Panc1 (cell line): Measurements from ENCODE around the gene MYLK2. TPM values are rescaled to one million over a fixed set of nuclear protein-coding genes. Genes with fewer than 3 reads are reported as not detected.

ENCODE experiments used
- ATAC-seq: fragments of 200-7000 bp; cut with Tn5 transposase; 2 replicates; pipeline ENCODE4 v1.9.1; 2020; ENCODE audit warnings: mild to moderate bottlenecking, moderate library complexity
- BruUV-seq: library from RNA; stranded (reverse); fragments of 400-500 nt; replicated peaks from 2 replicates; lab custom pipeline; 2021; lab: Mats Ljungman, UMichigan
- CTCF ChIA-PET: fragments of 300-600 bp; sonication (Branson Sonifier 250); formaldehyde crosslinking; loops from one replicate; lab custom pipeline; 2022; ENCODE audit warnings: antibody characterized with exemption; lab: Charles Lee
- POLR2A ChIA-PET: fragments of 300-600 bp; sonication (Branson Sonifier 250); formaldehyde crosslinking; loops from one replicate; lab custom pipeline; 2022; ENCODE audit warnings: antibody characterized with exemption; lab: Charles Lee
- DNase-seq: peaks from one replicate; pipeline ENCODE4 v3.0.0-alpha.2; 2010; ENCODE audit warnings: low read depth, low spot score
- H3K27ac ChIP-seq: 2 replicates; pipeline ENCODE4 v1.5.1; 2011; ENCODE audit warnings: mild to moderate bottlenecking, low read length, inconsistent platforms
- H3K27me3 ChIP-seq: fragments of 200-500 bp; sonication (Bioruptor generic); 2 replicates; pipeline ENCODE4 v1.6.0; 2014; ENCODE audit warnings: low read length, inconsistent platforms; ENCODE audit not compliant: control insufficient read depth, insufficient read depth
- H3K36me3 ChIP-seq: fragments of 200-500 bp; sonication (Bioruptor generic); 2 replicates; pipeline ENCODE4 v1.5.1; 2014; ENCODE audit warnings: inconsistent platforms, mild to moderate bottlenecking, low read length, moderate library complexity; ENCODE audit not compliant: control insufficient read depth, insufficient read depth
- H3K4me1 ChIP-seq: 2 replicates; pipeline ENCODE4 v1.5.1; 2011; ENCODE audit warnings: inconsistent platforms, mild to moderate bottlenecking, low read length, moderate library complexity; ENCODE audit not compliant: control insufficient read depth, insufficient read depth
- H3K4me3 ChIP-seq, 2 experiments: 2 replicates each; pipeline ENCODE4 v1.5.1; 2011 to 2012; ENCODE audit warnings: low read depth in 2 of 2, low read length in 2 of 2, mild to moderate bottlenecking in 2 of 2, inconsistent platforms in 1 of 2, moderate library complexity in 1 of 2
- H3K9me3 ChIP-seq: fragments of 200-500 bp; sonication (Bioruptor generic); 2 replicates; pipeline ENCODE4 v1.5.1; 2014; ENCODE audit warnings: low read depth, mild to moderate bottlenecking, inconsistent platforms, low read length, moderate library complexity; ENCODE audit not compliant: control insufficient read depth, insufficient read depth
- CTCF ChIP-seq: fragments of 450-650 bp; IDR thresholded peaks from 2 replicates; pipeline ENCODE4 v1.5.1; 2017; ENCODE audit warnings: mild to moderate bottlenecking
- POLR2AphosphoS5 ChIP-seq: IDR thresholded peaks from 2 replicates; pipeline ENCODE4 v1.6.1; 2012; ENCODE audit warnings: mild to moderate bottlenecking, low read depth, low read length, moderate library complexity
- REST ChIP-seq, 2 experiments: IDR thresholded peaks; 2 replicates each; pipeline ENCODE4 v1.6.1; 2011 to 2012; ENCODE audit warnings: low read depth in 2 of 2, control low read depth in 1 of 2, low read length in 1 of 2, mild to moderate bottlenecking in 1 of 2, moderate library complexity in 1 of 2; ENCODE audit not compliant: insufficient read depth in 1 of 2
- SIN3A ChIP-seq: IDR thresholded peaks from 2 replicates; pipeline ENCODE4 v1.6.1; 2012; ENCODE audit warnings: low read depth, mild to moderate bottlenecking, low read length, moderate library complexity, borderline replicate concordance; ENCODE audit not compliant: insufficient read depth
- TCF7L2 ChIP-seq: IDR thresholded peaks from 2 replicates; pipeline ENCODE4 v1.6.1; 2011; ENCODE audit warnings: mild to moderate bottlenecking, low read depth, low read length, inconsistent platforms
- in situ Hi-C: cut with HindIII; loops from 2 replicates; pipeline ENCODE4 v1.10.0; 2016; ENCODE audit warnings: low sequenced_read_pairs, low pct_unique_long_range_greater_than_20kb
- intact Hi-C: fragments of 100-400 bp; cut with micrococcal nuclease; formaldehyde crosslinking; loops from one replicate; pipeline ENCODE4 v1.10.0; 2022; ENCODE audit not compliant: unreplicated experiment
- total RNA-seq: library from RNA; stranded (reverse); gene quantifications from one replicate; pipeline ENCODE4 v1.2.1, GENCODE V29; 2021; ENCODE audit not compliant: unreplicated experiment

Gene MYLK2
- total RNA-seq, 1 experiment from 2014 or later, result 0.87 TPM

- Histone ChIP-seq H3K36me3 (no peaks in the 10 kb centered on the region), H3K27me3 (no peaks in the 10 kb centered on the region), H3K27ac (no peak overlapping the region; the same call in 1 of the 2 replicates), H3K4me1 (peaks cover 43% of the 10 kb centered on the region), H3K4me3 (no peak overlapping the region), H3K9me3 (no peaks in the 10 kb centered on the region)
- intact Hi-C loops, result loop anchor here (2.0 kb wide), 1 partner anchor 24 kb away; no protein-coding TSS in a partner anchor
- no peak for TF ChIP-seq TCF7L2
- no peak; the same call in none of the 2 replicates for TF ChIP-seq CTCF
- no peak for TF ChIP-seq POLR2AphosphoS5
- no peak for TF ChIP-seq SIN3A
- no peak for TF ChIP-seq REST (IDR thresholded peaks at IDR 0.05; ENCODE audit: insufficient read depth in 1 of 2, low read depth in 2 of 2, low read length in 1 of 2)
- in situ Hi-C loops, result no loop called here
- no TSS peak for BruUV-seq
- ATAC-seq, result no peak
- DNase-seq, result no peak
- ChIA-PET POLR2A (interaction anchor here (0.5 to 1.5 kb wide), 2 partner anchors 8 to 9 kb away, joined by 3 to 5 read pairs; no protein-coding TSS in a partner anchor), CTCF (interaction anchor here (0.5 to 2.5 kb wide), 16 partner anchors 10 to 184 kb away, joined by 3 to 21 read pairs (median 4); partner anchors contain the start of genes MYLK2 and PDRG1)
Measured at GRCh38 chr20:31846793-31847138, 27.6 kb downstream of the MYLK2 start.

DNA sequence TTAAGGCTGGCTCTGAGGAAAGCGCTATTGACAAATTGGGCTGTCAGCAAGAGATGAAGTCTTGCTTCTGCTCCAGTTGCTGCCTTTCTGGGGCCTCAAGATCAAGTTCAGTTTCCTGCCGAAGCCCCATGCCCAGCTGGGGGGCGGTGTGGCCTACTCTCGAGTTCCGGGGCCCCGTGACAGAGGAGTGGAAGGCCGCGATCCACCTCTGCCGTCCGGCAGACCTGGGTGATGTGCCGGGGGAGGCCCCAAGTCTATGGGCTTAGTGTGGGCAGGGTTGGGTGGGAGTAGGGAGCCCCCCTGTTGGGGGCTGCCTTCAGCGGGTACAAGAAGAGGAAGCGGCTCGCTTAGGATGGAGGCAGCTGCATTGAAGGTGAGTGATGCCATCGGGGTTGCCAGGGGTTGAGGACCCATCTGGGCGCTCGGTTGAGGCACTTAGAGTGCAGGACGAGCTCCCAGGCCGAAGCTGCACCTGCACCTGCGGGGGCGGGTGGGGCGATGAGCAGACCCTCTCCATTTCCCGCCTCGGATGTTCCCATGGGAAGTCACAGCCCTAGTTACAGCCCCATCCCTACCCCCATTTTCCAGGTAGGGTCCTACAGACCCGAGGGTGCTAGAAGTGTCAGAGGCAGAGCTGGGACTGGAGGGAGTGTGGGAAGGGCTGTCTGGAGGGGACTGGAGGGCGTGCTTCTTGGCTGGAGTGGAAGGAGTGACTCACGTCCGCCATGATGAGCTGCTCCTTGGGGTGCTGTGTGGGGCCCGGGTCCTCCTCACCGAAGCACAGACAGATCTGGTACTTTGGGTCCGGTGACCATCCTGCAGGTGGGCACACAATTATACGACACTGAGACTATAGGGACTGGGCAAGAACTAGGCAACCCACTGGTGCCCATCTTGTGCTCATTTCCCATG lies 29.2 kb downstream of the MYLK2 start:
- intact Hi-C loops (no loop called here), in situ Hi-C loops (no loop called here)
- ChIA-PET CTCF (no interaction called here), POLR2A (no interaction called here)
- H3K4me1 ChIP-seq, result peaks cover 27% of the 10 kb centered on the region
- H3K4me3 ChIP-seq, result no peak overlapping the region
- no peaks in the 10 kb centered on the region for H3K36me3 ChIP-seq
- no peaks in the 10 kb centered on the region for H3K9me3 ChIP-seq
- H3K27ac ChIP-seq, result no peak overlapping the region
- TF ChIP-seq TCF7L2 (no peak), REST (IDR thresholded peaks at IDR 0.05; ENCODE audit: insufficient read depth in 1 of 2, low read depth in 2 of 2, low read length in 1 of 2) (no peak), SIN3A (no peak), POLR2AphosphoS5 (no peak), CTCF (no peak)
- DNase-seq, result no peak
- no TSS peak for BruUV-seq
- no peaks in the 10 kb centered on the region for H3K27me3 ChIP-seq
- ATAC-seq, result no peak
